Measurements from ENCODE around the gene MKLN1. TPM values are rescaled to one million over a fixed set of nuclear protein-coding genes. Genes with fewer than 3 reads are reported as not detected.

MKLN1 gene
- total and polyA plus RNA-seq, 2 donors, result 14.4 to 28.9 TPM

GRCh38 chr7:131467788-131468187 is 140.1 kb downstream of the MKLN1 start:
- no peaks in the 10 kb centered on the region for H3K9me3 ChIP-seq (ENCODE audit: control insufficient read depth in 2 of 2, insufficient read depth in 1 of 2, low read length in 1 of 2)
- H3K36me3 ChIP-seq (ENCODE audit: control insufficient read depth in 2 of 2, insufficient read depth in 2 of 2, low read length in 1 of 2), result peaks cover 27 to 63% of the 10 kb centered on the region in 2 donors

GRCh38 chr7:131471250-131472004 is 143.8 kb downstream of the MKLN1 start:
- peaks cover 27 to 59% of the 10 kb centered on the region in 2 donors for H3K36me3 ChIP-seq (ENCODE audit: control insufficient read depth in 2 of 2, insufficient read depth in 2 of 2, low read length in 1 of 2)
- H3K9me3 ChIP-seq (ENCODE audit: control insufficient read depth in 2 of 2, insufficient read depth in 1 of 2, low read length in 1 of 2), result no peaks in the 10 kb centered on the region
- WGBS, result 96% methylated on average over 4 of the region's 4 CpGs
- no peak overlapping the region for H3K27ac ChIP-seq (ENCODE audit: low read depth in 1 of 2, low read length in 1 of 2)
- no peak overlapping the region for H3K4me3 ChIP-seq (ENCODE audit: low read length in 2 of 2)
- H3K4me1 ChIP-seq (ENCODE audit: control insufficient read depth in 2 of 2, insufficient read depth in 2 of 2, low read length in 2 of 2), result no peaks in the 10 kb centered on the region
- H3K27me3 ChIP-seq (ENCODE audit: control insufficient read depth in 2 of 2, insufficient read depth in 1 of 2, low read length in 1 of 2), result no peaks in the 10 kb centered on the region
- DNase-seq (ENCODE audit: low read depth in 6 of 9, low spot score in 9 of 9), result no peak

More at GRCh38 chr7:131467788-131468187, 140.1 kb downstream of the MKLN1 start:
- no peaks in the 10 kb centered on the region for H3K4me1 ChIP-seq (ENCODE audit: control insufficient read depth in 2 of 2, insufficient read depth in 2 of 2, low read length in 2 of 2)
- no peaks in the 10 kb centered on the region for H3K27me3 ChIP-seq (ENCODE audit: control insufficient read depth in 2 of 2, insufficient read depth in 1 of 2, low read length in 1 of 2)
- no peak overlapping the region for H3K4me3 ChIP-seq (ENCODE audit: low read length in 2 of 2)
- no peak overlapping the region for H3K27ac ChIP-seq (ENCODE audit: low read depth in 1 of 2, low read length in 1 of 2)
- WGBS, result 98% methylated on average over 5 of the region's 5 CpGs
- DNase-seq (ENCODE audit: low read depth in 6 of 9, low spot score in 9 of 9), result no peak

GRCh38 chr7:131476740-131477139 is 149.1 kb downstream of the MKLN1 start:
- Histone ChIP-seq H3K27me3 (ENCODE audit: control insufficient read depth in 2 of 2, insufficient read depth in 1 of 2, low read length in 1 of 2) (no peaks in the 10 kb centered on the region), H3K27ac (ENCODE audit: low read depth in 1 of 2, low read length in 1 of 2) (no peak overlapping the region), H3K4me3 (ENCODE audit: low read length in 2 of 2) (no peak overlapping the region), H3K36me3 (ENCODE audit: control insufficient read depth in 2 of 2, insufficient read depth in 2 of 2, low read length in 1 of 2) (peaks cover 0 to 25% of the 10 kb centered on the region in 2 donors), H3K4me1 (ENCODE audit: control insufficient read depth in 2 of 2, insufficient read depth in 2 of 2, low read length in 2 of 2) (no peaks in the 10 kb centered on the region), H3K9me3 (ENCODE audit: control insufficient read depth in 2 of 2, insufficient read depth in 1 of 2, low read length in 1 of 2) (no peaks in the 10 kb centered on the region)
- no peak for DNase-seq (ENCODE audit: low read depth in 6 of 9, low spot score in 9 of 9)
- 98% methylated on average over 2 of the region's 2 CpGs for WGBS

- H3K27ac ChIP-seq (ENCODE audit: low read depth in 1 of 2, low read length in 1 of 2), result no peak overlapping the region
- no peak for DNase-seq (ENCODE audit: low read depth in 6 of 9, low spot score in 9 of 9)
- no peaks in the 10 kb centered on the region for H3K4me1 ChIP-seq (ENCODE audit: control insufficient read depth in 2 of 2, insufficient read depth in 2 of 2, low read length in 2 of 2)
- no peaks in the 10 kb centered on the region for H3K9me3 ChIP-seq (ENCODE audit: control insufficient read depth in 2 of 2, insufficient read depth in 1 of 2, low read length in 1 of 2)
- 94% methylated on average over 4 of the region's 4 CpGs for WGBS
- H3K4me3 ChIP-seq (ENCODE audit: low read length in 2 of 2), result no peak overlapping the region
- H3K36me3 ChIP-seq (ENCODE audit: control insufficient read depth in 2 of 2, insufficient read depth in 2 of 2, low read length in 1 of 2), result peaks cover 0 to 3% of the 10 kb centered on the region in 2 donors
- no peaks in the 10 kb centered on the region for H3K27me3 ChIP-seq (ENCODE audit: control insufficient read depth in 2 of 2, insufficient read depth in 1 of 2, low read length in 1 of 2)
These were observed 153.0 kb downstream of the MKLN1 start for GRCh38 chr7:131480384-131481315.

- H3K9me3 ChIP-seq (ENCODE audit: control insufficient read depth in 2 of 2, insufficient read depth in 1 of 2, low read length in 1 of 2), result no peaks in the 10 kb centered on the region
- 96% methylated on average over 2 of the region's 2 CpGs for WGBS
- no peak for DNase-seq (ENCODE audit: low read depth in 6 of 9, low spot score in 9 of 9)
- no peaks in the 10 kb centered on the region for H3K4me1 ChIP-seq (ENCODE audit: control insufficient read depth in 2 of 2, insufficient read depth in 2 of 2, low read length in 2 of 2)
- H3K27ac ChIP-seq (ENCODE audit: low read depth in 1 of 2, low read length in 1 of 2), result no peak overlapping the region
- H3K4me3 ChIP-seq (ENCODE audit: low read length in 2 of 2), result no peak overlapping the region
- H3K27me3 ChIP-seq (ENCODE audit: control insufficient read depth in 2 of 2, insufficient read depth in 1 of 2, low read length in 1 of 2), result no peaks in the 10 kb centered on the region
- peaks cover 5 to 12% of the 10 kb centered on the region in 2 donors for H3K36me3 ChIP-seq (ENCODE audit: control insufficient read depth in 2 of 2, insufficient read depth in 2 of 2, low read length in 1 of 2)
These were observed 155.1 kb downstream of the MKLN1 start for GRCh38 chr7:131482800-131483199.

- DNase-seq (ENCODE audit: low read depth in 6 of 9, low spot score in 9 of 9), result no peak
- Histone ChIP-seq H3K27ac (ENCODE audit: low read depth in 1 of 2, low read length in 1 of 2) (no peak overlapping the region), H3K4me1 (ENCODE audit: control insufficient read depth in 2 of 2, insufficient read depth in 2 of 2, low read length in 2 of 2) (no peaks in the 10 kb centered on the region), H3K9me3 (ENCODE audit: control insufficient read depth in 2 of 2, insufficient read depth in 1 of 2, low read length in 1 of 2) (no peaks in the 10 kb centered on the region), H3K27me3 (ENCODE audit: control insufficient read depth in 2 of 2, insufficient read depth in 1 of 2, low read length in 1 of 2) (no peaks in the 10 kb centered on the region), H3K36me3 (ENCODE audit: control insufficient read depth in 2 of 2, insufficient read depth in 2 of 2, low read length in 1 of 2) (peaks cover 5 to 14% of the 10 kb centered on the region in 2 donors), H3K4me3 (ENCODE audit: low read length in 2 of 2) (no peak overlapping the region)
- WGBS, result 97% methylated on average over 2 of the region's 2 CpGs
These were observed 155.9 kb downstream of the MKLN1 start for GRCh38 chr7:131483586-131483985.

GRCh38 chr7:131486346-131486745 is 158.7 kb downstream of the MKLN1 start:
- Histone ChIP-seq H3K4me3 (ENCODE audit: low read length in 2 of 2) (no peak overlapping the region), H3K36me3 (ENCODE audit: control insufficient read depth in 2 of 2, insufficient read depth in 2 of 2, low read length in 1 of 2) (peaks cover 5 to 14% of the 10 kb centered on the region in 2 donors), H3K9me3 (ENCODE audit: control insufficient read depth in 2 of 2, insufficient read depth in 1 of 2, low read length in 1 of 2) (no peaks in the 10 kb centered on the region), H3K4me1 (ENCODE audit: control insufficient read depth in 2 of 2, insufficient read depth in 2 of 2, low read length in 2 of 2) (no peaks in the 10 kb centered on the region), H3K27ac (ENCODE audit: low read depth in 1 of 2, low read length in 1 of 2) (no peak overlapping the region), H3K27me3 (ENCODE audit: control insufficient read depth in 2 of 2, insufficient read depth in 1 of 2, low read length in 1 of 2) (no peaks in the 10 kb centered on the region)
- 98% methylated on average over 2 of the region's 2 CpGs for WGBS
- DNase-seq (ENCODE audit: low read depth in 6 of 9, low spot score in 9 of 9), result no peak

- Histone ChIP-seq H3K9me3 (ENCODE audit: control insufficient read depth in 2 of 2, insufficient read depth in 1 of 2, low read length in 1 of 2) (no peaks in the 10 kb centered on the region), H3K4me3 (ENCODE audit: low read length in 2 of 2) (no peak overlapping the region), H3K4me1 (ENCODE audit: control insufficient read depth in 2 of 2, insufficient read depth in 2 of 2, low read length in 2 of 2) (no peaks in the 10 kb centered on the region), H3K27me3 (ENCODE audit: control insufficient read depth in 2 of 2, insufficient read depth in 1 of 2, low read length in 1 of 2) (no peaks in the 10 kb centered on the region), H3K36me3 (ENCODE audit: control insufficient read depth in 2 of 2, insufficient read depth in 2 of 2, low read length in 1 of 2) (peaks cover 5 to 14% of the 10 kb centered on the region in 2 donors), H3K27ac (ENCODE audit: low read depth in 1 of 2, low read length in 1 of 2) (no peak overlapping the region)
- no peak for DNase-seq (ENCODE audit: low read depth in 6 of 9, low spot score in 9 of 9)
- 96% methylated on average over 1 of the region's 1 CpG for WGBS
These were observed 159.5 kb downstream of the MKLN1 start for GRCh38 chr7:131487217-131487616.

- H3K9me3 ChIP-seq (ENCODE audit: control insufficient read depth in 2 of 2, insufficient read depth in 1 of 2, low read length in 1 of 2), result no peaks in the 10 kb centered on the region
- H3K27me3 ChIP-seq (ENCODE audit: control insufficient read depth in 2 of 2, insufficient read depth in 1 of 2, low read length in 1 of 2), result no peaks in the 10 kb centered on the region
- no peak overlapping the region for H3K4me3 ChIP-seq (ENCODE audit: low read length in 2 of 2)
- H3K4me1 ChIP-seq (ENCODE audit: control insufficient read depth in 2 of 2, insufficient read depth in 2 of 2, low read length in 2 of 2), result no peaks in the 10 kb centered on the region
- H3K27ac ChIP-seq (ENCODE audit: low read depth in 1 of 2, low read length in 1 of 2), result no peak overlapping the region
- peaks cover 5 to 14% of the 10 kb centered on the region in 2 donors for H3K36me3 ChIP-seq (ENCODE audit: control insufficient read depth in 2 of 2, insufficient read depth in 2 of 2, low read length in 1 of 2)
- DNase-seq (ENCODE audit: low read depth in 6 of 9, low spot score in 9 of 9), result no peak
- 96% methylated on average over 2 of the region's 2 CpGs for WGBS
These were observed 160.7 kb downstream of the MKLN1 start for GRCh38 chr7:131488361-131488760.

All from thymus (tissue), 11 donors.